ENCODE results near the gene ZYG11A.

Gene ZYG11A

DNA sequence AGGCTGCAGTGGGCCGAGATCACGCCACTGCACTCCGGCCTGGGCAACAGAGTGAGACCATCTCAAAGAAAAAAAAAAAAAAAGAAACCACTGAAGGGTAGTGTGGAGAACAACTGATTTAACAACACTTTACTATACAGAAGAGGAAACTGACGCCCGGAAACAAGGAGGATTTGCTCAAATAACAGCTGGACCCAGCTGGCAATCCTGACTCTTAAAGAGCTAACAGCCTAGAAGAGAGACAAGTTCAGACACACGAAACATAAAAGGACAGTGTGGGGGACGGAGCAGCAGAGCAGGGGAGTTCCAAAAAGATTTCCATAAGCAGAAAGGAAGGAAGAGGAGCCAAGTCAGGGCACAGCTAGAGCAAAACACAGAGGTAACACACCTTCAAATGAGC is 74.6 kb downstream of the ZYG11A start:
- no peak overlapping the region for H3K27ac Mint-ChIP-seq
- H3K27me3 Mint-ChIP-seq (ENCODE audit: low read depth, poor library complexity) = peaks cover 42% of the 10 kb centered on the region
- no peaks in the 10 kb centered on the region for H3K4me1 Mint-ChIP-seq
- peaks cover 15% of the 10 kb centered on the region for H3K36me3 Mint-ChIP-seq (ENCODE audit: low read depth)
- no peak overlapping the region for H3K4me3 Mint-ChIP-seq
- H3K9me3 Mint-ChIP-seq = peaks cover 24% of the 10 kb centered on the region
- TF ChIP-seq, protein P1, sequence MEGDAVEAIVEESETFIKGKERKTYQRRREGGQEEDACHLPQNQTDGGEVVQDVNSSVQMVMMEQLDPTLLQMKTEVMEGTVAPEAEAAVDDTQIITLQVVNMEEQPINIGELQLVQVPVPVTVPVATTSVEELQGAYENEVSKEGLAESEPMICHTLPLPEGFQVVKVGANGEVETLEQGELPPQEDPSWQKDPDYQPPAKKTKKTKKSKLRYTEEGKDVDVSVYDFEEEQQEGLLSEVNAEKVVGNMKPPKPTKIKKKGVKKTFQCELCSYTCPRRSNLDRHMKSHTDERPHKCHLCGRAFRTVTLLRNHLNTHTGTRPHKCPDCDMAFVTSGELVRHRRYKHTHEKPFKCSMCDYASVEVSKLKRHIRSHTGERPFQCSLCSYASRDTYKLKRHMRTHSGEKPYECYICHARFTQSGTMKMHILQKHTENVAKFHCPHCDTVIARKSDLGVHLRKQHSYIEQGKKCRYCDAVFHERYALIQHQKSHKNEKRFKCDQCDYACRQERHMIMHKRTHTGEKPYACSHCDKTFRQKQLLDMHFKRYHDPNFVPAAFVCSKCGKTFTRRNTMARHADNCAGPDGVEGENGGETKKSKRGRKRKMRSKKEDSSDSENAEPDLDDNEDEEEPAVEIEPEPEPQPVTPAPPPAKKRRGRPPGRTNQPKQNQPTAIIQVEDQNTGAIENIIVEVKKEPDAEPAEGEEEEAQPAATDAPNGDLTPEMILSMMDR (IDR thresholded peaks at IDR 0.05) = no peak
- DNase-seq = no peak

DNA sequence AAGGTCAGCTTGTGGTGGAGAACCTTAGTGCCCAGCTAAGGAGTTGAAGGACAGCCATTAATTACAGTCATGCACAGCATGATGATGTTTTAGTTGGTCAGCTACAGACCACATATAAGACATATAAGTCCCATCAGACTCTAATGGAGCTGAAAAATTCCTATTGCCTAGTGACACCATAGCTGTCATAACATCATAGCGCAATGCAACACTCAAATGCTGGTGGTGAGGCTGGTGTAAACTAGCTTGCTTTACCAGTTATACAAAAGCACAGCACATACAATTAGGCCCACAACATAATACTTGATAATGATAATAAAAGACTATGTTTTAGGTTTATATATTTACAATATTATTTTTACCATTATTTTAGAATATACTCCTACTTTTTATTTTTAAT is 75.0 kb downstream of the ZYG11A start:
- no peak overlapping the region for H3K4me3 Mint-ChIP-seq
- peaks cover 15% of the 10 kb centered on the region for H3K36me3 Mint-ChIP-seq (ENCODE audit: low read depth)

DNA sequence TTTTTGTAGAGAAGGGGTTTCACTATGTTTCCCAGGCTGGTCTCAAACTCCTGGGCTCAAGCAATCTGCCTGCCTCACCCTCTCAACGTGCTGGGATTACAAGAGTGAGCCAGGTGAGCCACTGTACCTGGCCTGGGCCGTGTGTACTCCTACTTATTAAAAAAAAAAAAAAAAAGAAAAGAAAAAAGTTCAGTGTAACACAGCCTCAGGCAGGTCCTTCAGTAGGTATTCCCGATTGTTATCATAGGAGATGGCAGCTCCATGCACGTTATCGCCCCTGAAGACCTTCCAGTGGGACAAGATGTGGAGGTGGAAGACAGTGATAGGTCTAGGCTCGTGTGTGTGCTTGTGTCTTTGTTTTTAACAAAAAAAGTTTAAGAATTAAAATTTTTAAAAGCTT is 75.6 kb downstream of the ZYG11A start:
- peaks cover 27% of the 10 kb centered on the region for H3K9me3 Mint-ChIP-seq
- no peak overlapping the region for H3K4me3 Mint-ChIP-seq
- H3K4me1 Mint-ChIP-seq = no peaks in the 10 kb centered on the region
- H3K27ac Mint-ChIP-seq = no peak overlapping the region
- peaks cover 52% of the 10 kb centered on the region for H3K27me3 Mint-ChIP-seq (ENCODE audit: low read depth, poor library complexity)
- no peak for DNase-seq
- TF ChIP-seq, protein P1 (IDR thresholded peaks at IDR 0.05) = no peak
- peaks cover 15% of the 10 kb centered on the region for H3K36me3 Mint-ChIP-seq (ENCODE audit: low read depth)

More for the DNA sequence above, 75.0 kb downstream of the ZYG11A start:
- Mint-ChIP-seq H3K27me3 (ENCODE audit: low read depth, poor library complexity) (peaks cover 46% of the 10 kb centered on the region), H3K4me1 (no peaks in the 10 kb centered on the region), H3K9me3 (peaks cover 26% of the 10 kb centered on the region), H3K27ac (no peak overlapping the region)
- no peak for DNase-seq
- TF ChIP-seq, protein P1 (IDR thresholded peaks at IDR 0.05) = no peak

DNA sequence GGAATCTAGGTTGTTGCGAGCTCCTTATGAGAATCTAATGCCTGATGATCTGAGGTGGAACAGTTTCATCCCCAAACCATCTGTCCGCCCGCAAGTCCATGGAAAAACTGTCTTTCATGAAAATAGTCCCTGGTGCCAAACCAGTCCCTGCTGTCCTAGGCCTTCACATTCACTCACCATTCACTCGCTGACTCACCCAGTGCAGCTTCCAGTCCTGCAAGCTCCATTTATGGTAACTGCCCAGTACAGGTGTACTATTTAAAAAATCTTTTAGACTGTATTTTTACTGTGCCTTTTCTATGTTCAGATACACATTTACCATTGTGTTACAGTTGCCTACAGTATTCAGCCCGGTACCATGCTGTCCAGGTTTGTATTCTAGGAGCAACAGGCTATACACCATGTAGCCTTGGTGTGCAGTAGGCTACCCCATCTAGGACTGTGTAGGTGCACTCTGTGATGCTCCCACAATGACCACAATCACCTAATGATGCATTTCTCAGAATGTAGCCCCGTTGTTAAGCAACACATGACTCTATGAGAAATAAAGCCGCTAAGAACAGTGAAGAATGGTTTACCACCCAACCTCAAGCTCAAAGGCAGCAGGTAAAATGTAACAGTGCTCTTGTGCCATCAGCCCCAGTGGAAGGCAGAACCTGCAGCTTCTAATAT is 76.6 kb downstream of the ZYG11A start:
- no peak overlapping the region for H3K4me3 Mint-ChIP-seq
- peaks cover 27% of the 10 kb centered on the region for H3K9me3 Mint-ChIP-seq
- H3K27me3 Mint-ChIP-seq (ENCODE audit: low read depth, poor library complexity) = peaks cover 62% of the 10 kb centered on the region
- peaks cover 15% of the 10 kb centered on the region for H3K36me3 Mint-ChIP-seq (ENCODE audit: low read depth)
- TF ChIP-seq, protein P1 (IDR thresholded peaks at IDR 0.05) = no peak
- H3K4me1 Mint-ChIP-seq = no peaks in the 10 kb centered on the region
- no peak overlapping the region for H3K27ac Mint-ChIP-seq
- no peak for DNase-seq

DNA sequence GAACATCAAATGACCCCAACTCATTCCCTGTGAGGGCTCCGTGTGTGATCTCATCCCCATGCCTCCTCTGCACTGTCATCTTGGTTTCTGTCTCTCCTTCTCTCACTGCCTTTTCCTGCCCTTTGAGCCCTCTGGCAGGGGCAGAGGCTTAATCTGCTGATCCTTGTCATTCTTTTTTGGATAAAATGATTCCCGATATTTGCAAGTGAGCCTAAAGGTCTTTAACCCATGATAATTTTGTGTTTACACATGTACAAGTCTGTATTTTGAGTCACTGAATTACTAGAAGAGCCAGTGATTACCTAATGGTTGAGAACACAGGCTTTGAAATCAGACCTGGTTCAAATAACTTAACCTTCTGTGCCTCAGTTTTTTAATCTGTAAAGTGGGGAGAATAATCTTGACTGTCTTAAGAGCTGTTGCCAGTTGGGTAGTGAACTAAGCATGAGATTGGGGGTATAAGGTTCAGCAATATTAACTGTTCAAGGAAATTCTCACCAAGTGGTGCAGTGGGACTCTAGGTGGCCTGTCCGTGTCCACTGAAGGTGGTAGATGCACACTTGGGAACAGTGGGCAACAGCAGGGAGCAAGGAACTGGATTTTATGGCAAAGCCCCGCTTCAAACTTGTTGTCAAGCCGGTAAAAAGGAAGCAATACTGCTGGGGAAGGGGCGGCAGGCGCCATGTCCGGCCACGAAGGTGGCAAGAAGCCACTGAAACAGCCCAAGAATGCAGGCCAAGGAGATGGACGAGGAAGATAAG is 77.3 kb downstream of the ZYG11A start:
- TF ChIP-seq, protein P1 (IDR thresholded peaks at IDR 0.05) = no peak
- no peaks in the 10 kb centered on the region for H3K4me1 Mint-ChIP-seq
- H3K27me3 Mint-ChIP-seq (ENCODE audit: low read depth, poor library complexity) = peaks cover 69% of the 10 kb centered on the region
- H3K27ac Mint-ChIP-seq = no peak overlapping the region
- peaks cover 27% of the 10 kb centered on the region for H3K9me3 Mint-ChIP-seq
- peak overlapping the region; percentile 75 for H3K4me3 Mint-ChIP-seq
- DNase-seq = no peak
- peaks cover 15% of the 10 kb centered on the region for H3K36me3 Mint-ChIP-seq (ENCODE audit: low read depth)
